ENCODE results near the gene PPP1R10.
A peak's percentile ranks its signal among the peaks of the same experiment; 100 is the strongest.

The PPP1R10 gene

DNA sequence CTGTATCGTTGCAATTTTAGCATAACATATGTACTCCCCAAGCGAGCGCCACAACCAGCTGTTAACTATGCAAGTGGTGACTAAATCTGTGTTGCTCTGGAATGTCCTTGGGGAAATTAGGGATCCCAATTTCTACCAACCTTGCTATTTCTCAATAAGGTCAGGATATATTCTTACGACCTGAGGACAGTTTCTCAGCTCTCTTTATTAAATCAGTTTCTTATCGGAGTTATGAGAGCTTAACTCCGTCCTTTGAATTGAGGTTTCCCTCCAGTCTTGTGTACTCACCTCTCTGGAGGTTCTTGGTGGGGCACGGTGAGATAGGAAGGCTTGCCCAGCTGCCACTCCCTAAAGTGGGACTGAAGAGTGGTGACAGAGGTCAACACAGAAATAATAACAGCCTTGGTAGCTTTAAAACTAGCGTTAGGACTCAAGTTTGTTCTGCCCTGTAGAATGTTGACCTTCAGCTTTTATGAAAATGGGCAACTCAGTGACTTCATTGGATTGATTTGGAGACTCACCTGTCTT, 1.3 kb upstream of the PPP1R10 start:
- no peak for DNase-seq

DNA sequence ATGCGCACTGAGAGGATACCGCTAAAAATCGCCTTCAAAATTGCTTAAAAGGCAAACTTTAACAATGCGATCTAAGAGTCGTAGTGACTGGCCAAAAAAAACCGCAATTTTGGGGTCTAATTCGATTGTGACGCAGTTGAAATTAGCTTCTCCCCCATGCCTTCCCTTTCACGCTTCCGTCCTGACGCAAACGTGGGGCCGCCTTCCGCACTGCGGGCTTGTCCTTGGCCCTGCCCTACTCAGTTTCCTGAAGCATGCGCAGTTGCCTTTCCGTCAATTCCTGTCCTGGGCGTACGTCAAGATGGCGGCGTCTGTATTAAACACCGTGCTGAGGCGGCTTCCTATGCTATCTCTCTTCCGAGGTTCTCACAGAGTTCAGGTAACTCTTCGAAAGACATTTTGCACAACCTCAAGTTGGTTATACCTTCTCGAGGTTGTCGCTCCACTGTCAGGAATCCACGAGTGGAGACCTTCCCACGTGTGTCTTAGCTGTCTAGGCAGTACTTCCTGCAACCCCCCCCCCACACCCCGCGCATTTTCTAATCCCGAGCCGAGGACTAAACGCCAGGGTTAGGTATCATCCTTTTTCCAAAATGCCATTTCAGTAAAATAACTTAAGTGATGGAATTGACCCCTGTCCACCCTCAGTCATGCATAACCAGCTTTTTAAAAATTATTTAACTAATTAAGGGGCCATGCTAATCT, 674 bp upstream of the PPP1R10 start, which contains the start of gene MRPS18B:
MRPS18B (plus strand) TSS at position 276 of the 705 bp plus-strand sequence; CDS start at position 302, 26 bp downstream.
- DNase-seq, result peak; percentile 92

DNA sequence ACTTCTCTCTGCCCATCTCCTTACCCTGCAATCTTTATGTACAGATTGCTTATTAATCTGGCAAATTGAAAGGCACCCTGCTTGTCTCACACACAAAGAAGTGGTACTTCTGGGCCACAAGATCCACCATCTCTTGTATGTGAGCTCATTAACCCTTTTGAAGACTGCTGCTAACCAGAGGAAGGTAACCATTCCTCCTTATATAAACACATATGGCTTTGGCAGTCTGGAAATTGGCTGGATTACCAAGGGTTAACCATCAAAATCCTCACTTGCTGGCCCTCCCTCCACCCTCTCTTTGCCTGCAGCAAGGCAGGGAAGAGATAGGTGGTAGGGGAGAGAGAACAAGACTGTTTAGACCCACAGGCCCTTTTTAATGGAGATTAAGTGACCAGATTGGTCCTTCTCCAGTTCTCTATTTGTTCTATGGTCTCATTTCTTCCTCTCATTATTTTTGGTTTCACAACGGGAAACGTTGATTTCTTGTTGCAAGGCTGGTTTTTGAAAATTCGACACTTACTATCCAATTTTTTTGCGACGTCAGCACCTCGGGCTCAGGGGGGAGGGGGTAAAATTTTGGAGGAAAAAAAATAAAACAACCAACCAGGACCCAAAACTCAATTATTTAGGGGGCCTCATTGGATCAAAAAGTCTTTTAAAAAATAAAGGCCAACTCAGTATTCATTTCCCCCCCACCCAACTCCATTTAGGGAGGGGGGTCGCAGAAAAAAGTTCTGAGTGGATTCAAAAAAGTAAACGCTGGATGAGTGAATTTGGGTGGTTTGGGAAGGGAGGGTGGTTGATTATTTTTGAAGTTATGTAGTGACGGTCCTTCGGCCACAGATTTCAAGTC, 859 bp downstream of the PPP1R10 start:
- no peak for DNase-seq

DNA sequence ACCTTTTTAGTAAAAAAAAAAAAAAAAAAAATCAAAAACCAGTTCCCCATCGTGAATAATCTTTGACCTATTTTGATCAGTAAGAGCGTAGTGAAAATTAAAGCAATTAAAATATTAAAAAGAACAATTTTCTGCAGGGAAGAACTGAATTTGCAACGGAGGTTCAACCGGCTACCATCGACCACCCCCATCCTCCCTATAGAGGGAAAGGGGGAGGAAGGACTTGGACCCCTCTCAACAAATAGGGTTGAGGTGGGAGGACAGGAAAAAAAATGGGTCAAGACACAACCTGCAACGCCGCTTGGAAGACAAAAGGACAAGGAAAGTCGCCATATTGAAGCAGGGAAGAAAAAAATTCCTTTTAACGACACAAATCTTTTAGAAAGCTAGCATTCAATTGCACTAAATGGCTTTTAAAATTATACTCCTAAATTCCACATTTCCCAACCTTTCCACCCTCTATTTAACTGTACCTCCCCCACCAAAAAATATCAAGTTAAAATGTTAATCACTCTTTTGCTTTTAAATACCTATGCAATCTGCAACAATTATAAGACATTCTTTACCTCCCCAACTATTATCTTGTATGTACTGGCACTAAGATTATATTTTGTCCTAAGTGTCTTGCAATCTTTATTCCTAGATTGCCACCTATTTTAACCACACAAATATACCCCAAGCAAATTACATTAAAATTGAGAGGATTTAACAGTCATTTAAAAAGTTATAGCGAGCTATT, 1.7 kb downstream of the PPP1R10 start:
- peak; percentile 29 for DNase-seq

DNA sequence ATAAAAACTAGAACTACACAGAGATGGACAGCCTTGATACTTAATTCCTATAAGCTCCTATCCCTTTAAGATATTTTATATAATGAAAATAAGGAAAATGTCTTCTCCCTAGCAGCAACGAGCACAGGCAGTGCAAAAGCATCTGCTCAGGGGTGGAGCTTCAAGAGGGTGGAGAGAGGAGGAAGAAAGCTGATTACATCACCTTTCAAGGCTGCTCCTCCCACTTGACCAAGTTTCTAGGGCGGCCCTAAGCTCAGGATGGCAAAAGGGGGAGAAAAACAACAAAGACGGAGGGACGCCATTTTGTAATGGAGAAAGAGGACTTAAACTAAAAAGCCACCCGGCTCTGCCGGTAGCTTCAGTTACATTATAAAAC, 2.2 kb downstream of the PPP1R10 start:
- peak; percentile 70 for DNase-seq

DNA sequence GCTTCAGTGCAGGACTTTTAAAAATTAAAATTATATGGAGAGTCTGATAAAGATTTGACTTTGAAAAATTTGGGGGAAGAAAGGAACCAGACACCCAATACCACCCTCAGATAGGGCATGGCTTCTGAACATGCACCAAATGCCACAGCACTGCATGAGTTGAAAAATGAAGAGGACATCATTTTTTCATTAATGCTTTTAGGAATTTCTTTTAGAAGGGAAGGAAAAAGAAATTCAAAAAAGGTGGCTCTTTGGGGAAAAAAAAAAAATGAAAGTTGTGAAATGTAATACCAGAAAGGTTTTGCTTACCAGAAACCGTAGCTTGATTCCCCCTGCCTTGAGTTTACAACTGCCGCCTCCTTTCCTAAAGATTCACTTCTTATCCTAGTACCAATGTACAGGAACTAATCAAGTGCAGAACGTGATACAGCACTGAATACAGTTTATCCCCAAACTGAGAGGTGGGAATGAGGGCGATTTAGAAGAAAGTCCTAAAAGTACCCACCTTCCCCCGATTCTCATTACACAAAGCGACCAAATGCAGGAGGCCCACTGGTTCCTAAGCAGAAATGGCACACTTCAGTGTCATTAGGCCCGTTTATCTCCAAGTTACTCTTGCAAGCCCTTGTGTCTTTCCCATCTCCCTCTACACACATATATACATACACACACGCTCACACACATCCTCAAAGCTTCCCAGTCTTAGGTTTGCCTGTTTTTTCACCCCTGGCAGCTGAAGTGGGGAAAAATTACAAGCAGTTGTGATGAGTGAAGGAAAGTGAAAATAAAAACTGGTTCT, 2.8 kb downstream of the PPP1R10 start:
- DNase-seq, result no peak

DNA sequence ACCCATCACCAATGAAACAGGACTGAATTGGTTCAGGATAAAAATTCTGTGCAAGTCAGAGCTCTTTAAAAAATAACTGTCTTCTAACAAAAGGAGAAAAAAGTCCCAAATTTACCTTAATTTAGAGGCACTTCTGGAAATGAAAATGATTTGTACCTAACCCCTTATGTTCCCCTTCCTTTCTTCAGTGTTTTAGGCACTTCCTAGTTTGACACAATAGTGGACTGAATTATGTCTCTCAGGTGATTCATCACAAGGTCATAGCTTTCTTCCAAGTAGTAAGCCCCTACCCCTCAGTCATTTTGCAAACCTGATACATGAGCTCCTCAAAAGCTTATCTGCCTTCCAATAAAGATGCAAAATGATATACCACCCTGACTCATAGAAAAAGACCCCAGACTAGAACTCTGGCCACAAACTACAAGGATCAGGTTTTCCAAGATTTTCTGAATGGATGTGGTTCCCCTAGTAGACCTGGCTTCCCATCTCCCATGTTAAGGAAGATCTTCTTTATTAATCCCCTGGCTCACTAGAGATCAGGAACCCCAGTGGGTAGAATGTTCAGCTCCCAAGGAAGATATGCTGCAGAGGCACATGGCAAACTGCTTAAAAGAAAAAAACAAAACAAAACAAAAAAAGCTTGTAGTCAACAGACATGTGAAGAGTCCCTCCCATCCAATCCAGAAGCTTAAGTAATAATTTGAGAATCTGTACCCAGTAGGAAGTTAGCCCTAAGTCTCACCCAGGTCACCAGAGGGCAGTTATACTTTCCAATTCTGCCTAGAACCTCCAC, 3.6 kb downstream of the PPP1R10 start:
- no peak for DNase-seq

DNA sequence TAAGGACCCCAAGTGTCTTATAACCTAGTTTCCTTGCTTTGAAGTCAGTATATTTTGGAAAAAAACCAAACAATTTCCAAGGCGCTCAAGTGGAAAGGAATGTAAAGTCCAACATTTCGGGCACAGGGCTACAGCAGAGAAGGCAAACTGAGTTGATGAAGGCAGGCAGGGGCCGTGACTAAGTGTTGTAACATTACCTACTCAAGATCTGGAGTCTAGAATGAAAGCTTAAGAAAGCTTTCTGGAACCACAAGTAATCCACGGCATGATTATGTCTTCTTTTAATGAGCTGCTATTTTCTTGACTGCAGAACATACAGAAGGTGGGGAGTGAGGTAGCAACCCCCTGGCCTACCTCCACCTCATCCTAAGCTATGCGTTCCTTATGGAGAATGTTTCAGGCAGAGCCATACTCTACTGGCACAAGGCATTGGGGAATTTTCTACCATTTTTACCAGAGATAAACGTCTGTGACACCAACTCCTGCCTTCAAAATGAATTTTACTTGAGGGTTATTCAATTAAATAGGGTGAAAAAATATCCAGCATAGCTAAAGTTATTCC, 4.3 kb downstream of the PPP1R10 start:
- no peak for DNase-seq

DNA sequence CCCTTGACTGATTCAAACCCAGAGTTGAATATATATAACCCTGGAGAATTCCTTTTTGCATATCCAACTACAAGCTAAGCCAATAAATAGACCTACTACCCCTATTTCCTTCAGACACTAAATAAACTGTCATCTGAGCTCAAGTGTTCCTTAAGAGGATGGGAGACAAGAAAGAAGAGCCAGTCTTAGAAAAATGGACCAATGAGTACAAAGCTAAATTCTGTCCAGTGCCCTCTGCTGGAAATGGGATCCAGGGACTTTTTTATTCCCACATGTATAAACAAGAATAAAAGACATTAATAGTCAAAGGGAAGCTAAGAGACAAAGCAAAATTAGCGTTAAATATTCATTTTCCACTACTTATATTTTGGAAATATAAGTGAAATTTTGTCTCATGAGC, 4.8 kb downstream of the PPP1R10 start:
- no peak for DNase-seq

DNA sequence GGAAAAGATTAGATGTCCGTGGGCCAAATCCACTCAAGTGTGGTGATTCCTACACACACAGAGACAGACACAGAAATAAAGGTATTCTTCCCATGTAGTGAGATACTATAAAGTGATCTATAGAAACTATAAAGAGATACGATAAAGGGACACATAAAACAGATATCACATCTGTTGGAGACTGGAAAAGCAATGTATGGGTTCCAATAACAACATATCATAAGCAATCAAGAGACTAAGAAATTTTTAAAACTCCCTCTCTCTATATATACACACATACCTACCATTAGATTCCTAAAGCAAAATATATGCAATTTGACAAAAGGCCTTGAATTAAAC, 5.2 kb downstream of the PPP1R10 start:
- no peak for DNase-seq

DNA sequence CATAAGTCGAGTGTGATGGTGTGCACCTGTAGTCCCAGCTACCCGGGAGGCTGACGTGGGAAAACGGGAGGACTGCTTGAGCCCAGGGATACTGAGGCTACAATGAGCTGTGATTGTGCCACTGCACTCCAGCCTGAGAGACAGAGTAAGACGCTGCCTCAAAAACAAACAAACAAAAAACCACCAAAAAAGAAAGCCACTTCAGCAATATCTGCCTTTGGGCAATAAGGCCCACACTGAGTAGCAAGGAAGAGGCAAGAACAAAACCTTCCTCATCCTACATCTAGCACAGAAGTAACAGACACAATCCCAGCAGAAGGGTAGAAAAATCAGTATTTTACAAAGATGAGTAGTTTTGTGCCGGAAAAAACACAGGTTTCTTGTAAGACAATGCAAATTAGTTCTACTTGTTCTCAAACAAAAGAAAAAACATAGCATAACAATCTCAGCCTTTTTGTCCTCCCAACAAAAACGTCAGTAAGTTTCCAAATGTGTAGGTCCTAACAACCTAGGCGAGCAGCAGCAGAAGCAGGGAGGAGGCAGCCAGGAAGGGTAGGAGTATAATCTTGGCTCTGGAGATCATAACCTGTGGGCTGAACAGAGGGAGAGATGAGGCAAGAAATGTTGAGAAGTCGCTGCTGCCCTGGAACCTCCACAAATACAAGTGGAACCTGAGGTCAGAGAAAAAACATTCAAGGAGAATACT, 5.7 kb downstream of the PPP1R10 start:
- no peak for DNase-seq

DNA sequence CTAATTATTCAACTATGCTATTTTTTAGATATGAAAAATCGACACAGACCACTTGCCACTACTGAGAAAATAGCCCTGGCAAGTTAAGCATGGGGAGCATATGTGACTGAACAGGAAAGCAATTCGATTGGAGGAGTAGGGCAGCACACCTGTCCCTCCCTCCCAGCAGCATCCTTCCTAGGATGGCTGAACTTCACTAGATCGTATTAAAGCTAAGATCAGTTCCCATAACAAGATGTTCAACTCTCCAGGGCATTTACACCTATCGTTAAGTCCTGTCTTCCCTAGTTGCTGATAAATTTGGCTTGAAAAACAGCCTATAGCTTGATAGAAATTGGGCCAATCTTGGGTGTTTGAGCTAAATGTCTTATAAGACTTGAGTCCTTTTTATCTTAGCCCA, 7.0 kb downstream of the PPP1R10 start:
- no peak for DNase-seq

DNA sequence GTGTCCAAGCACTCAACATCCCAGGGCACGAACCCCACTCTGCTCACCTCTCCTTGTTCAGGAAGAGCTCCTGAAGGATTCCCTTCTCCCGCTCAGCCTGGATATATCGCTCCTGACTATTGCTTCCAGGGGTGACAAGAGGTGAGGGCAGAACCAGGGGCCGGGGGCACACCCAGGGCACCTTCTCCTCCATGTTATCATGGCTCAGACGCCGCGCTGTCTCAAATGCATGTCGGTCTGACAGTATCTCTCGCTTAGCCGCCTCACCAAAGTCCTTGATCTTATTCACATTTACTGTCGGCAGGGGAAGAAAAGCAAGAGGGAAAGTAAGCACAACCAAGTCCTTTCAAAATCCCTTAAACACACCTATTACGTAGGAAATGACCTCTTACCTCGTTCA, 13.1 kb downstream of the PPP1R10 start:
- no peak for DNase-seq

DNA sequence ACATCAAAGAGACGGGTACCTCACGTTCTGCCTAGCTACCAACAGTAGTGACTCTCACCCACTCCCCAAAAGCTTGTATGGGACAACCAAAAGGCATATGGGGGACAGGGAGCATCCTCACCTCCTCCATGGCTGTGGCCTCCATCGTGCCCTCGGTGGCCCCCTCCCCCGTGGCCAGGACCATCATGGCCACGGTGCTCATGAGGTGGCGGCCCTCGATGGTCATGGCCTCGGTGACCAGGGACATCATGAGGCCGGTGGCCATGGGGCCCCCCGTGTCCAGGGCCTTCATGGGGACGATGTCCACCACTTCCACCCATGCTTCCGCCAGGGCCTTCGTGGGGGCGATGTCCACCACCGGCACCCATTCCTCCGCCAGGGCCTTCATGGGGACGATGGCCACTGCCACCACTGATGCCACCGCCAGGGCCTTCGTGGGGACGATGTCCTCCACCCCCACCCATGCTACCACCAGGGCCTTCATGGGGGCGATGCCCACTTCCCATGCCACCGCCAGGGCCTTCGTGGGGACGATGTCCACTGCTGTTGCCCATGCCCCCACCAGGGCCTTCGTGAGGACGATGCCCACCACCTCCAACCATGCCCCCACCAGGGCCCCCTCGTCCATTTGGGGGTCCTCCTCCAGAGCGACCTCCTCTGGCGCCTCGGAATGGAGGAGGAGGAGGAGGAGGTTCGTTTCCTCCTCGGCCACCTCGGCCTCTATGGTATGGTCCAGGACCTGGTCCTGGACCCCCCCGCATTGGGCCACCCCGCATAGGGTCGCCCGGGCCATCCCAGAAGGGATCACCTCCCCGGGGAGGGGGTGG, 15.0 kb downstream of the PPP1R10 start:
- DNase-seq, result no peak

DNA sequence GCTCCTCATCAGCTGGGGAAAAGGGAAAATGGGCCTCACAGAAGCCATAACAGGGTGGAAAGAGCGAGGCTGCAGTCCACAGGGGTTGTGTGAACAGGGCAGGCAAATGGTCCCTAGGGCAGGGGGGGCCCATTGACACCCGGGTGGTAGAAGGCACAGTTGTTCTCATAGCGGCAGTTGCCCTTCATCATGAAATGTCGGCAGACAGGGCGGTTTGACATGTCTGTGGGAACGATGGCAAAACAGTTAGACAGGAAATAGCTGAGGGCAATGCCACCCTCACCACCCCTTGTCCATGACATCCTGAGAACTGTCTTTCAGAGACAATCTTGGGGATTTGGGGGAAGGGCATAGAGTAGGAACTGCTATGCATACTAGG, 15.6 kb downstream of the PPP1R10 start:
- no peak for DNase-seq

DNA sequence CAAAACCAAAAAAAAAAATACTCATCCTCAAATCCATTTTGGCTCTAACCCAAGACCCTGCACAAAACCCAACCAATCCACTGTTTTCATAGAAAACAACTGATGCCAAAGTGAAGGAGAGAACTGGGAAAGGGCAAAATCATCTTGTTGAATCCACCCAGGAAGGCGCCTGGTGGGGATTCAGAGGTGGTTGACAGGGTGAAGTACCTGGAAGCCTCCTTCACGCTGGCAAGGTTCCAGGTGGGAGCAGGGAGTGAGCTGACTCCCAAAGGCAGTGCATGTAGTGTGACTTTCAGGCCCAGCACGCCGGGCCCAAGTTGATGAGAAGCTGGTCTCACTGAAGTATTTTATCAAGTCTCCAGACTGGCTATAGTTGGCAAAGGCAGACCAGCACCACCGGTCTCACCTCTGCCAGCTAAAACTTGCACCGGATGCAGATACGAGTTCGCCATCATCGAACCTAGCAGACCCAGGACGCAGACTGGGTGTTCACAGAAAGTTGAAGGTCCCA, 16.5 kb downstream of the PPP1R10 start:
- no peak for DNase-seq

DNA sequence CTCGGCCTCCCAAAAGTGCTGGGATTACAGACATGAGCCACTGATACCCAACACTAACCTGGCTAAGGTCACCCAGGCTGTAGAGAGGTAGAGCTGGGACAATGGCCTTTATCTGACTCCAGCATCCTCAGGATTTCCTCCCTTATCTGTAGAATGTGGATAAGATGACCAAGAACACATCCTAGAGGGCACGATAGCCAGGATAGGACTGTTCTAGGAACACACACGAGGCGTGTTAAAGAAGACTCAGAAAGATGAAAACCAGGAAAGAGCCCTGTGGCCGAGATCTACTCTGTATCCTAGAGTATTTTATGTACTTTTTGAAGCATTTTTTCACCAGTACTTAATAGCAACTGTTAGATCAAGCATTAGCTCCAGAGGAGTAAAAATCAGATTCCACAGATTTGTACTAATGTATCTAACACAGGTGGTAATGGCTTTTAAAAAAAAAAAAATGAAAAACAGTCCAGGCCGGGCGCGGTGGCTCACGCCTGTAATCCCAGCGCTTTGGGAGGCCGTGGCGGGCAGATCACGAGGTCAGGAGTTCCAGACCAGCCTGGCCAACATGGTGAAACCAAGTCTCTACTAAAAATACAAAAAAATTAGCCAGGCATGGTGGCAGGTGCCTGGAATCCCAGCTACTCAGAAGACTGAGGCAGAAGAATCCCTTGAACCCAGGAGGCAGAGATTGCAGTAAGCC, 17.3 kb downstream of the PPP1R10 start:
- no peak for DNase-seq

DNA sequence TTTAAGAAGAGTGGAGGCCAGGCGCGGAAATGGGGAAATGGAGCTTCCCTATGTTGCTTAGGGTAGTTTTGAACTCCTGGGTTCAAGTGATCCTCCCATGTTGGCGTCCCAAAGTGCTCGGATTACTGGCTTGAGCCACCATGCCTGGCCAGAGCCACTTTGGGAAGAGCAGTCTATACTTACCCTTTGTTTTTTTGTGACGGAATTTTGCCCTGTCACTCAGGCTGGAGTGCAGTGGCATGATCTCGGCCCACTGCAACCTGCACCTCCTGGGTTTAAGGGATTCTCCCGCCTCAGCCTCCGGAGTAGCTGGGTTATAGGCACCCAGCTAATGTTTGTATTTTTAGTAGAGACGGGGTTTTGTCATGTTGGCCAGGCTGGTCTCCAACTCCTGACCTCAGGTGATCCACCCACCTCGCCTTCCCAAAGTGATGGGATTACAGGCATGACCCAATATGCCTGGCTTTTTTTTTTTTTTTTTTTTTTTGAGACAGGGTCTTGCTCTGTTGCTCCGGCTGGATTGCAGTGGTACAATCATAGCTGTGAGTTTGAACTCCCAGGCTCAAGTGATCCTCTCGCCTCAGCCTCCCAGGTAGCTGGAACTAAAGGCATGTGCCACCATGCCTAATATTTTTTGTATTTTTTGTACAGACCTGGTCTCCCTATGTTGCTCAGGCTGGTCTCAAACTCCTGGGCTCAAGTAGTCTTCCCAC, 18.0 kb downstream of the PPP1R10 start:
- no peak for DNase-seq
